ENCODE results near the gene UGT2B7. TPM values are rescaled to one million over a fixed set of nuclear protein-coding genes. Genes with fewer than 3 reads are reported as not detected.

UGT2B7 gene
- total and polyA plus RNA-seq, 4 donors = 0.14 to 13.5 (median 1.3) TPM

DNA sequence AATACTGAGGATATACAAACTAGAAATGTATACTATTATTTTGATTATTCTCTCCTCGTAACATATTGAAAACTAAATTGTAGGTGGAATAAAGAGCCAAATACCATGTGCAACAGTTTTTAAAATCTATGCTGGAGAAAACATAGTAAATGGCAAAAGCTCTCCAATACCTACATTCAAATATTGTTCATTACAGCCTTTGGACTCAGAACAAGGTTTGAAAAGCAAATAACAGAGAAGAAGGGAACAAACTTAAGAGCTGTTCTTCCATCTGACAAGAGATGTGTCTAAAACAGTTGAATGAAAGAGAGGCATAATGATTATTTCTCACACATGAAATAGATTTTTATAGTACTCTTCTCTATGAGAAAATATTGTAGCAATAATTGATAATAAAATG lies 25.0 kb upstream of the UGT2B7 start:
- H3K4me3 ChIP-seq = no peak overlapping the region
- WGBS, 2 donors = 80 to 87% methylated on average over 1 of the region's 1 CpG
- TF ChIP-seq, protein P1, sequence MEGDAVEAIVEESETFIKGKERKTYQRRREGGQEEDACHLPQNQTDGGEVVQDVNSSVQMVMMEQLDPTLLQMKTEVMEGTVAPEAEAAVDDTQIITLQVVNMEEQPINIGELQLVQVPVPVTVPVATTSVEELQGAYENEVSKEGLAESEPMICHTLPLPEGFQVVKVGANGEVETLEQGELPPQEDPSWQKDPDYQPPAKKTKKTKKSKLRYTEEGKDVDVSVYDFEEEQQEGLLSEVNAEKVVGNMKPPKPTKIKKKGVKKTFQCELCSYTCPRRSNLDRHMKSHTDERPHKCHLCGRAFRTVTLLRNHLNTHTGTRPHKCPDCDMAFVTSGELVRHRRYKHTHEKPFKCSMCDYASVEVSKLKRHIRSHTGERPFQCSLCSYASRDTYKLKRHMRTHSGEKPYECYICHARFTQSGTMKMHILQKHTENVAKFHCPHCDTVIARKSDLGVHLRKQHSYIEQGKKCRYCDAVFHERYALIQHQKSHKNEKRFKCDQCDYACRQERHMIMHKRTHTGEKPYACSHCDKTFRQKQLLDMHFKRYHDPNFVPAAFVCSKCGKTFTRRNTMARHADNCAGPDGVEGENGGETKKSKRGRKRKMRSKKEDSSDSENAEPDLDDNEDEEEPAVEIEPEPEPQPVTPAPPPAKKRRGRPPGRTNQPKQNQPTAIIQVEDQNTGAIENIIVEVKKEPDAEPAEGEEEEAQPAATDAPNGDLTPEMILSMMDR (IDR thresholded peaks at IDR 0.05; ENCODE audit: control extremely low read depth, extremely low read depth) = no peak

DNA sequence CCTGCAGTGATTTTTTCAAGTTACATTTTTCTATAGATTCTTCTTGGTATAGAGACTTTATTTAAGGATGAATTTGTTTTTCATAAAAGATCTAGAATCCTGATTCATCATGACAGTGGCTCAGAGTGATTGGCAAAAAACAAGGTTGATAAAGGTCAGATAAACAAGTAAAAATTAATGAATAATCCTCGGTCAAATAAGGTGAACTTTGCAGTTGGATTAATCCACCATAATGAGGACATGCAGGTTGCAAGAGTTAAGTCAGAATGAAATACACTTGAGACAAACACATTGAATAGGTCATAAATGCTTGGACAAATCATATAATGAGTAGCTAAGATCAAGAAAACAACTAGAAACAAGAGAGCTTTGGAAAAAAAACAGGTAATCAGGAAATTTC lies 22.9 kb upstream of the UGT2B7 start:
- no peaks in the 10 kb centered on the region for H3K36me3 ChIP-seq (ENCODE audit: control insufficient read depth in 4 of 4, insufficient read depth in 4 of 4, low read length in 4 of 4)
- H3K9me3 ChIP-seq (ENCODE audit: control insufficient read depth in 4 of 4, insufficient read depth in 3 of 4, low read length in 3 of 4) = no peaks in the 10 kb centered on the region
- TF ChIP-seq, protein P1 (IDR thresholded peaks at IDR 0.05; ENCODE audit: control extremely low read depth, extremely low read depth) = no peak
- no peak overlapping the region for H3K9ac ChIP-seq (ENCODE audit: insufficient read depth in 1 of 2, low read length in 2 of 2)
- DNase-seq (no peak), ATAC-seq (ENCODE audit: insufficient read depth, low FRiP score) (no peak)
- WGBS, 2 donors = 87 to 90% methylated on average over 1 of the region's 1 CpG
- H3K27me3 ChIP-seq (ENCODE audit: control insufficient read depth in 3 of 3, insufficient read depth in 3 of 3, low read length in 2 of 3) = no peaks in the 10 kb centered on the region
- H3K27ac ChIP-seq (ENCODE audit: low read depth in 1 of 2, low read length in 1 of 2) = no peak overlapping the region
- H3K4me1 ChIP-seq (ENCODE audit: control insufficient read depth in 5 of 5, insufficient read depth in 5 of 5, low read length in 5 of 5) = no peaks in the 10 kb centered on the region
- H3K4me3 ChIP-seq = no peak overlapping the region

More for the DNA sequence above, 25.0 kb upstream of the UGT2B7 start:
- H3K36me3 ChIP-seq (ENCODE audit: control insufficient read depth in 4 of 4, insufficient read depth in 4 of 4, low read length in 4 of 4) = no peaks in the 10 kb centered on the region
- no peaks in the 10 kb centered on the region for H3K4me1 ChIP-seq (ENCODE audit: control insufficient read depth in 5 of 5, insufficient read depth in 5 of 5, low read length in 5 of 5)
- H3K27me3 ChIP-seq (ENCODE audit: control insufficient read depth in 3 of 3, insufficient read depth in 3 of 3, low read length in 2 of 3) = no peaks in the 10 kb centered on the region
- no peak overlapping the region for H3K27ac ChIP-seq (ENCODE audit: low read depth in 1 of 2, low read length in 1 of 2)
- no peak for ATAC-seq (ENCODE audit: insufficient read depth, low FRiP score)
- H3K9me3 ChIP-seq (ENCODE audit: control insufficient read depth in 4 of 4, insufficient read depth in 3 of 4, low read length in 3 of 4) = no peaks in the 10 kb centered on the region
- H3K9ac ChIP-seq (ENCODE audit: insufficient read depth in 1 of 2, low read length in 2 of 2) = no peak overlapping the region
- DNase-seq = no peak

DNA sequence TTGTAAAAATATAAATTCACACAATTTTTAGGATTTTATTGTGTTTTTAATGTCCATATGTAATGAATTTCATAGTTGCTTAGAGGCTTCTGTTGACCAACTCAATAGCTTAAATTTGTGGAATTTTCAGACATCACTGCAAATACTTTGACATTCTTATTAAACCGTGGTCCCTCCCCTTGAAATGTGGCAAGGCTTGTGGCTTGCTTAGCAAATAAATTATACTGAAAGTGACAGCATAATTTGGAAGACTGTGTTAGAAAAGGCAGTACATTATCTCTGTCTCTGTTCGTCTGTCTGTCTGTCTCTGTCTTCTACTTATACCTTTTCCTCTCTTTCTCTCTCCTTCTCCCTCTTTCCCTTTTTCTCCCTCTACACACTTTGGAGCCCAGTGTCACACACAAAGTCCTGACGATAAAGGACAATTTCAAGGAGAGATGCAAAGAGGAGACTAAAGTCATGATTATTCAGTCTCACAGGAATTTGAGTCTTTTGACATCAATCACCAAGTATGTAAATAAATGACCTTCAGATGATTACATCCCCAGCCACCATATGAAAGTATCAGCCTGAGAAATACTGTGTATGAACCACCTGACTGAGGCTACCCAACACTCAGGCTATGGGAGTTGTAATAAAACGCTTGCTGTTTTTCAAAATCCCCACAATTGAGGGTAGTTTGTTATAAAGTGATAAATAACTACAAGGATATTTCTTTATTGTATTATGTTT lies 21.0 kb upstream of the UGT2B7 start:
- Histone ChIP-seq H3K27me3 (ENCODE audit: control insufficient read depth in 3 of 3, insufficient read depth in 3 of 3, low read length in 2 of 3) (no peaks in the 10 kb centered on the region), H3K27ac (ENCODE audit: low read depth in 1 of 2, low read length in 1 of 2) (no peak overlapping the region), H3K36me3 (ENCODE audit: control insufficient read depth in 4 of 4, insufficient read depth in 4 of 4, low read length in 4 of 4) (no peaks in the 10 kb centered on the region), H3K9me3 (ENCODE audit: control insufficient read depth in 4 of 4, insufficient read depth in 3 of 4, low read length in 3 of 4) (peaks cover 0 to 6% (median 0%) of the 10 kb centered on the region in 4 donors), H3K4me3 (no peak overlapping the region), H3K4me1 (ENCODE audit: control insufficient read depth in 5 of 5, insufficient read depth in 5 of 5, low read length in 5 of 5) (no peaks in the 10 kb centered on the region), H3K9ac (ENCODE audit: insufficient read depth in 1 of 2, low read length in 2 of 2) (no peak overlapping the region)
- DNase-seq = no peak
- ATAC-seq (ENCODE audit: insufficient read depth, low FRiP score) = no peak
- TF ChIP-seq, protein P1 (IDR thresholded peaks at IDR 0.05; ENCODE audit: control extremely low read depth, extremely low read depth) = no peak
- 48 to 51% methylated on average over 4 of the region's 4 CpGs for WGBS, 2 donors
